ENCODE data around the gene BCL11B. TPM values are rescaled to one million over a fixed set of nuclear protein-coding genes. Genes with fewer than 3 reads are reported as not detected.

BCL11B gene
- total RNA-seq, 1 donor from 2014 or later: 11.5 TPM

DNA sequence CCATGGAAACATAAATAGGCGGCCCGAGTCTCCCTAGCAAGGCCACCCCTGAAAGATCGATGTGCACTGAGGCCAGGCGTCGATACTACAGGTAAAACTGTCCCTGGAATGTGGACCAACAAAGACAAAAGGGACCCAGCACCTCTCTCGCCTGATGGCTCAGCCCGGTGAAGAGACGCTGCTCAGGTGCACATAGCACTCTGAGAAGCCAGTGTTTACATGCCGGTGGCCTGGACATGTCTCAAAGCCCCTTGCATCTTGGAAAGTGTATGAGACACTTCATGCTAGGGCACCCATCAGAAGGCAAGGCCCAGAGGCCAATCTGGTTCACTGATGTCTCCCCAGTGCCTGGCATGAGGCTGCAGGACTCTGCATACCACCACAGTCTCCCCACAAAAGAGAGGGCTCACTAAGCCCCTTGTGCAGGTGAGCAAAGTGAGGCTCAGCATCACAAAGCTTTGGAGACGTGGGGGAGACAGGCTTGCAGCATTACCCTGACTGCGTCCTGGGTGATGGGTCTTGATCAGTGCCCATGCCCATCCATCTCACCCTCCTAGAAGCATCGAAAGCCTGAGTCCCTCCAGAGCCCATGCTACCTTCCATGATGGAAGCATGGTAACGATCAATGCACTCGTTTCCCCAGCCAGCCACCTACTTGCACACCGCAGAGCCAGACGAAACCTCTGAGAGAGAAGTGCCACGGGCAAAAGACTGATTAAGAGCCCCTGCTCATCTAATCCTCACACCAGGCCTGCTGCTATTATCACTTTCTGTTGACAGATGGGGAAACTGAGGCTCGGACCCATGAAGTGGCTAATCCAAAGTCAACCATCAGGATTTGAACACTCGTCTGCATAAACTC is 16.1 kb downstream of the BCL11B start:
- Histone ChIP-seq H3K9me3 (no peaks in the 10 kb centered on the region), H3K27me3 (no peaks in the 10 kb centered on the region), H3K4me3 (no peak overlapping the region), H3K27ac (no peak overlapping the region), H3K36me3 (no peaks in the 10 kb centered on the region), H3K4me1 (peaks cover 14% of the 10 kb centered on the region)
- DNase-seq (ENCODE audit: extremely low spot score in 2 of 2): no peak
- no peak for TF ChIP-seq POLR2AphosphoS5 (IDR thresholded peaks at IDR 0.05; ENCODE audit: insufficient read depth in 1 of 2, low read depth in 1 of 2)
- TF ChIP-seq POLR2A (IDR thresholded peaks at IDR 0.05): no peak
- TF ChIP-seq, protein P1, sequence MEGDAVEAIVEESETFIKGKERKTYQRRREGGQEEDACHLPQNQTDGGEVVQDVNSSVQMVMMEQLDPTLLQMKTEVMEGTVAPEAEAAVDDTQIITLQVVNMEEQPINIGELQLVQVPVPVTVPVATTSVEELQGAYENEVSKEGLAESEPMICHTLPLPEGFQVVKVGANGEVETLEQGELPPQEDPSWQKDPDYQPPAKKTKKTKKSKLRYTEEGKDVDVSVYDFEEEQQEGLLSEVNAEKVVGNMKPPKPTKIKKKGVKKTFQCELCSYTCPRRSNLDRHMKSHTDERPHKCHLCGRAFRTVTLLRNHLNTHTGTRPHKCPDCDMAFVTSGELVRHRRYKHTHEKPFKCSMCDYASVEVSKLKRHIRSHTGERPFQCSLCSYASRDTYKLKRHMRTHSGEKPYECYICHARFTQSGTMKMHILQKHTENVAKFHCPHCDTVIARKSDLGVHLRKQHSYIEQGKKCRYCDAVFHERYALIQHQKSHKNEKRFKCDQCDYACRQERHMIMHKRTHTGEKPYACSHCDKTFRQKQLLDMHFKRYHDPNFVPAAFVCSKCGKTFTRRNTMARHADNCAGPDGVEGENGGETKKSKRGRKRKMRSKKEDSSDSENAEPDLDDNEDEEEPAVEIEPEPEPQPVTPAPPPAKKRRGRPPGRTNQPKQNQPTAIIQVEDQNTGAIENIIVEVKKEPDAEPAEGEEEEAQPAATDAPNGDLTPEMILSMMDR (IDR thresholded peaks at IDR 0.05): no peak
- intact Hi-C loops (cut with DNase I): no loop called here

GRCh38 chr14:99254328-99255009 is 17.5 kb downstream of the BCL11B start:
- intact Hi-C loops (cut with DNase I): no loop called here
- Histone ChIP-seq H3K27me3 (no peaks in the 10 kb centered on the region), H3K4me1 (peaks cover 14% of the 10 kb centered on the region), H3K27ac (no peak overlapping the region), H3K9me3 (no peaks in the 10 kb centered on the region), H3K4me3 (no peak overlapping the region), H3K36me3 (no peaks in the 10 kb centered on the region)
- TF ChIP-seq POLR2A (IDR thresholded peaks at IDR 0.05): no peak
- TF ChIP-seq, protein P1 (IDR thresholded peaks at IDR 0.05): no peak
- TF ChIP-seq POLR2AphosphoS5 (IDR thresholded peaks at IDR 0.05; ENCODE audit: insufficient read depth in 1 of 2, low read depth in 1 of 2): no peak
- DNase-seq (ENCODE audit: extremely low spot score in 2 of 2): no peak

- Histone ChIP-seq H3K36me3 (no peaks in the 10 kb centered on the region), H3K27me3 (no peaks in the 10 kb centered on the region), H3K4me1 (peaks cover 13% of the 10 kb centered on the region), H3K27ac (no peak overlapping the region), H3K4me3 (no peak overlapping the region), H3K9me3 (no peaks in the 10 kb centered on the region)
- TF ChIP-seq, protein P1 (IDR thresholded peaks at IDR 0.05): no peak
- TF ChIP-seq POLR2A (IDR thresholded peaks at IDR 0.05) (no peak), POLR2AphosphoS5 (IDR thresholded peaks at IDR 0.05; ENCODE audit: insufficient read depth in 1 of 2, low read depth in 1 of 2) (no peak)
- no peak for DNase-seq (ENCODE audit: extremely low spot score in 2 of 2)
- intact Hi-C loops (cut with DNase I): no loop called here
Measured at GRCh38 chr14:99253890-99254289, 18.1 kb downstream of the BCL11B start.

DNA sequence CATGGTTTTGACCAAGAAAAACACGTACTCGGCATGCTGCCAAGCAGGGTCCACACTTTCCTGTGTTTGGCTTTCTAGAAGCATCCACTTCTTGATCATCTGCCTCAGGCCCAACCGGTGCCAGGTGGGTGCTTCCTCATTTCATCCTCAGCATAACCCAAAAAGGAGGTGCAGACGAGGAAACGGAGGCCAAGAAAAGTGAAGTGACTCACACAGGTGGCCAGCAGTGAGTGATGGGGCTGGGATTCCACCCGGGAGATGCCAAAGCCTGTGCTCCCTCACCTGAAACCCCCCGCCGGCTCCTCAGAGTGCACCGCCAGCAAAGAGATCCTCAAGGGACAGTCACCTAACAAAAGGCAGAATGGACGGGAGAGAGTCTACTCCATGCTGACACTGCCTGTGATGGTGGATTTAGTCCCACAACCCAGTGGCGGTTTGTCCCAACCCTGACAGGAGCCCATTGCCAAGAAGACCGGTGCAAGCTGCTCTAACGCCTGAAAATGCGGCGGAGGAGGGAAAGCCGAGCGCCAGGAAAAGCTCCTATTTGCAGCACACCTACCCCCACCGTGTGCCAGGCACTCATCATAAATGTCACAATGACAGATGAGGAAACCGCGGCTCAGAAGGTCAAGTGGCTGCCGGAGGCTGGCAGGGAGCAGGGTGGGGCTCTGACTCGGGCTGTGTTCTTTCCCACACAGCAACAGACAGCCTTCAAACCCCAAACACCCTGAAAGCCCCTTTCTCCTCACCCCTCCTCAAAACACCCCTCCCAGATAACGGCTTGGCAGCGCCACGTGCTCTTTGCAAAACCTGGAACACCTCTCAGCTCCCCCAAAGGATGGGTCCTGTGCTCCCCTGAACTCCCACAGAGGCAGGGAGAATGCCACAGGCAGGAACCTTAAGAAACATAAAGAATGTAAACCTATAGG is 18.8 kb downstream of the BCL11B start:
- Histone ChIP-seq H3K27ac (no peak overlapping the region), H3K4me3 (no peak overlapping the region), H3K36me3 (no peaks in the 10 kb centered on the region), H3K4me1 (peaks cover 6% of the 10 kb centered on the region), H3K27me3 (no peaks in the 10 kb centered on the region), H3K9me3 (no peaks in the 10 kb centered on the region)
- TF ChIP-seq POLR2AphosphoS5 (IDR thresholded peaks at IDR 0.05; ENCODE audit: insufficient read depth in 1 of 2, low read depth in 1 of 2) (no peak), POLR2A (IDR thresholded peaks at IDR 0.05) (no peak)
- TF ChIP-seq, protein P1 (IDR thresholded peaks at IDR 0.05): no peak
- no peak for DNase-seq (ENCODE audit: extremely low spot score in 2 of 2)
- intact Hi-C loops (cut with DNase I): no loop called here

Measured in vagina (tissue), 2 donors.